ENCODE data around the gene KLHL5. TPM values are rescaled to one million over a fixed set of nuclear protein-coding genes. Genes with fewer than 3 reads are reported as not detected.

KLHL5 gene
- 10 to 100 TPM; 12.6 to 14.2 (median 13.7) TPM for total RNA-seq
- 34.9 TPM for total RNA-seq (2013)

DNA sequence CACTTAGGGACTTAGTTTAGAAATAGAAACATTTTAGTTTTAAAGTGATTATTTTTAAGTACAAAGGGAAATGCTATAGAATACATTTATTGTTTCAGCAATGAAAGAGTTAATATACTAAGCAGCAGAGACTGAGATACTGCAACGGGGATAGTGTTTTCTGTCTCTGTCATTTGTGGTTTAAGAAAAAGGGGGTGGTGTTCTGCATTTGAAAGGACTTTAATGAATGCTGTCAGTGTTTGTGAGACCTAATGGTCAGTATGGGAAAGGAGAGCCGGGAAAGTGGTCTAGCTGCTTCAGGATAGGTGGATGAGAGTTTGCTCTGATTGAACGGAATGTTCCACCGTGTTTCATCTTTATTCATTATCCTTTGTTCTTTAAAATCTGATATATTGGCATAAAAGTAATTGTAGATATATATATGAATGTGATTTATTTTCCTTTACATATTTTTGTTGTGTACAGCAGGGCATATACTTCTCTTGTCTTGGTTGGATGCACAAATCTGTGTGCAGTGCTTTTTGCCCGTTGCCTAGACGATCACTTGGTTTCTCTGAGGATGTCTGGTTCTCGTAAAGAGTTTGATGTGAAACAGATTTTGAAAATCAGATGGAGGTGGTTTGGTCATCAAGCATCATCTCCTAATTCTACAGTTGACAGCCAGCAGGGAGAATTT lies at the start of gene KLHL5:
Gene KLHL5, plus strand, starts transcription at position 139 of the 676 bp plus-strand sequence. Its CDS starts 421 bp downstream, at position 560.
- Mint-ChIP-seq H3K4me3 (no peak within 1 kb of the TSS), H3K4me1 (peaks cover 8 to 13% of the 10 kb centered on the region in 2 donors), H3K9me3 (no peaks in the 10 kb centered on the region), H3K36me3 (no peaks in the 10 kb centered on the region), H3K27ac (peak within 1 kb of the TSS in 1 of 2 donors; percentile 10), H3K27me3 (ENCODE audit: low read depth in 2 of 2) (no peaks in the 10 kb centered on the region)
- WGBS (ENCODE audit: insufficient coverage), result 68% methylated on average over 5 of the region's 7 CpGs
- TF ChIP-seq, protein P1, sequence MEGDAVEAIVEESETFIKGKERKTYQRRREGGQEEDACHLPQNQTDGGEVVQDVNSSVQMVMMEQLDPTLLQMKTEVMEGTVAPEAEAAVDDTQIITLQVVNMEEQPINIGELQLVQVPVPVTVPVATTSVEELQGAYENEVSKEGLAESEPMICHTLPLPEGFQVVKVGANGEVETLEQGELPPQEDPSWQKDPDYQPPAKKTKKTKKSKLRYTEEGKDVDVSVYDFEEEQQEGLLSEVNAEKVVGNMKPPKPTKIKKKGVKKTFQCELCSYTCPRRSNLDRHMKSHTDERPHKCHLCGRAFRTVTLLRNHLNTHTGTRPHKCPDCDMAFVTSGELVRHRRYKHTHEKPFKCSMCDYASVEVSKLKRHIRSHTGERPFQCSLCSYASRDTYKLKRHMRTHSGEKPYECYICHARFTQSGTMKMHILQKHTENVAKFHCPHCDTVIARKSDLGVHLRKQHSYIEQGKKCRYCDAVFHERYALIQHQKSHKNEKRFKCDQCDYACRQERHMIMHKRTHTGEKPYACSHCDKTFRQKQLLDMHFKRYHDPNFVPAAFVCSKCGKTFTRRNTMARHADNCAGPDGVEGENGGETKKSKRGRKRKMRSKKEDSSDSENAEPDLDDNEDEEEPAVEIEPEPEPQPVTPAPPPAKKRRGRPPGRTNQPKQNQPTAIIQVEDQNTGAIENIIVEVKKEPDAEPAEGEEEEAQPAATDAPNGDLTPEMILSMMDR (IDR thresholded peaks at IDR 0.05), result no peak
- H3K4me1 ChIP-seq (ENCODE audit: control insufficient read depth, insufficient read depth, low read length), result no peaks in the 10 kb centered on the region
- H3K27me3 ChIP-seq (ENCODE audit: control insufficient read depth, insufficient read depth, low read length), result no peaks in the 10 kb centered on the region
- H3K36me3 ChIP-seq (ENCODE audit: control insufficient read depth, insufficient read depth, low read length), result no peaks in the 10 kb centered on the region
- H3K9me3 ChIP-seq (ENCODE audit: control insufficient read depth, insufficient read depth, low read length), result no peaks in the 10 kb centered on the region
- intact Hi-C loops (cut with micrococcal nuclease), result no loop called here
- DNase-seq (no peak), ATAC-seq (no peak)
- H3K27ac ChIP-seq (ENCODE audit: low read length), result no peak within 1 kb of the TSS
- H3K4me3 ChIP-seq (ENCODE audit: low read length), result no peak within 1 kb of the TSS

- TF ChIP-seq, protein P1 (IDR thresholded peaks at IDR 0.05), result no peak
- Histone ChIP-seq H3K27ac (ENCODE audit: low read length) (no peak overlapping the region), H3K9me3 (ENCODE audit: control insufficient read depth, insufficient read depth, low read length) (peaks cover 8% of the 10 kb centered on the region), H3K27me3 (ENCODE audit: control insufficient read depth, insufficient read depth, low read length) (no peaks in the 10 kb centered on the region), H3K4me1 (ENCODE audit: control insufficient read depth, insufficient read depth, low read length) (no peaks in the 10 kb centered on the region), H3K36me3 (ENCODE audit: control insufficient read depth, insufficient read depth, low read length) (peaks cover 3% of the 10 kb centered on the region), H3K4me3 (ENCODE audit: low read length) (no peak overlapping the region)
- H3K9me3 Mint-ChIP-seq, result peaks cover 2 to 5% of the 10 kb centered on the region in 2 donors
- peaks cover 26 to 30% of the 10 kb centered on the region in 2 donors for H3K4me1 Mint-ChIP-seq
- 100% methylated on average over 2 of the region's 2 CpGs for WGBS (ENCODE audit: insufficient coverage)
- DNase-seq, result no peak
- no peak overlapping the region for H3K4me3 Mint-ChIP-seq
- intact Hi-C loops (cut with micrococcal nuclease), result no loop called here
- ATAC-seq, result no peak
- peak overlapping the region in 1 of 2 donors; percentile 5 for H3K27ac Mint-ChIP-seq
- H3K27me3 Mint-ChIP-seq (ENCODE audit: low read depth in 2 of 2), result no peaks in the 10 kb centered on the region
- peaks cover 13% of the 10 kb centered on the region for H3K36me3 Mint-ChIP-seq
Observed at GRCh38 chr4:39014028-39014427, 48.0 kb upstream of the KLHL5 start.

GRCh38 chr4:39020130-39020529 lies 41.9 kb upstream of the KLHL5 start:
- DNase-seq, result no peak
- H3K27me3 Mint-ChIP-seq (ENCODE audit: low read depth in 2 of 2), result no peaks in the 10 kb centered on the region
- H3K36me3 Mint-ChIP-seq, result peaks cover 10% of the 10 kb centered on the region
- no peak overlapping the region for H3K4me3 Mint-ChIP-seq
- 87% methylated on average over 3 of the region's 4 CpGs for WGBS (ENCODE audit: insufficient coverage)
- peaks cover 2 to 7% of the 10 kb centered on the region in 2 donors for H3K9me3 Mint-ChIP-seq
- no peak overlapping the region for H3K27ac Mint-ChIP-seq
- peaks cover 19 to 25% of the 10 kb centered on the region in 2 donors for H3K4me1 Mint-ChIP-seq
- Histone ChIP-seq H3K27me3 (ENCODE audit: control insufficient read depth, insufficient read depth, low read length) (no peaks in the 10 kb centered on the region), H3K27ac (ENCODE audit: low read length) (no peak overlapping the region), H3K4me1 (ENCODE audit: control insufficient read depth, insufficient read depth, low read length) (no peaks in the 10 kb centered on the region), H3K9me3 (ENCODE audit: control insufficient read depth, insufficient read depth, low read length) (peaks cover 8% of the 10 kb centered on the region), H3K36me3 (ENCODE audit: control insufficient read depth, insufficient read depth, low read length) (peaks cover 2% of the 10 kb centered on the region), H3K4me3 (ENCODE audit: low read length) (no peak overlapping the region)
- intact Hi-C loops (cut with micrococcal nuclease), result no loop called here
- TF ChIP-seq, protein P1 (IDR thresholded peaks at IDR 0.05), result no peak
- no peak for ATAC-seq

DNA sequence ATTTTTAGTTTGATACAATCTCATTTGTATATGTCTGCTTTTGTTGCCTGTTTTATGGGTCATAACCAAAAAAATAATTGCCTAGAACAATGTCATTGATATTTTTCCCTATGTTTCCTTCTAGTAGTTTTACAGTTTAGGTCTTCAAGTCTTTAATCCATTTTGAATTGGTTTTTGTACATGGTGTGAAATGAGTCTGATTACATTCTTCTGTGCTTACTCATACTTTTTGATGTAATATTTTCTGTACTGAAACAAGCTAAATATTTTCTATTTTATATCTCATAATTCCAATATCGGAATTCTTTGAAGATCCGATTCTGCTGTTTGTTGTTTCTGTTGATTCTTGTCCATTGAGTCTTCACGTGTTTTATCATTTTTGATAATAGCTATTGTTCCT lies 40.4 kb upstream of the KLHL5 start:
- peaks cover 3% of the 10 kb centered on the region for H3K9me3 ChIP-seq (ENCODE audit: control insufficient read depth, insufficient read depth, low read length)
- DNase-seq (no peak), ATAC-seq (no peak)
- H3K36me3 ChIP-seq (ENCODE audit: control insufficient read depth, insufficient read depth, low read length), result peaks cover 2% of the 10 kb centered on the region
- Mint-ChIP-seq H3K27me3 (ENCODE audit: low read depth in 2 of 2) (no peaks in the 10 kb centered on the region), H3K4me1 (peaks cover 15 to 31% of the 10 kb centered on the region in 2 donors), H3K36me3 (no peaks in the 10 kb centered on the region), H3K9me3 (peaks cover 0 to 4% of the 10 kb centered on the region in 2 donors), H3K27ac (no peak overlapping the region), H3K4me3 (no peak overlapping the region)
- intact Hi-C loops (cut with micrococcal nuclease), result no loop called here
- WGBS (ENCODE audit: insufficient coverage), result 100% methylated on average over 3 of the region's 3 CpGs
- no peak overlapping the region for H3K27ac ChIP-seq (ENCODE audit: low read length)
- H3K27me3 ChIP-seq (ENCODE audit: control insufficient read depth, insufficient read depth, low read length), result no peaks in the 10 kb centered on the region
- TF ChIP-seq, protein P1 (IDR thresholded peaks at IDR 0.05), result no peak
- H3K4me1 ChIP-seq (ENCODE audit: control insufficient read depth, insufficient read depth, low read length), result peaks cover 3% of the 10 kb centered on the region
- H3K4me3 ChIP-seq (ENCODE audit: low read length), result no peak overlapping the region
